MM.1S (cell line): Measurements from ENCODE around the gene PTPRD.

Experiments used
- DNase-seq: peaks from one replicate; pipeline ENCODE4 v3.0.0-alpha.2; 2015
- H2AFZ ChIP-seq: fragments of 300-600 bp; sonication (generic); 2 replicates; pipeline ENCODE4 v1.6.0; 2016; ENCODE audit warnings: antibody characterized with exemption, low read length
- H3F3A ChIP-seq: fragments of 300-600 bp; sonication (generic); 2 replicates; pipeline ENCODE4 v1.6.1; 2016; ENCODE audit warnings: mild to moderate bottlenecking, antibody characterized with exemption, low read length, moderate library complexity, mixed read lengths; ENCODE audit not compliant: insufficient read depth
- H3K27ac ChIP-seq: fragments of 300-600 bp; sonication (generic); 2 replicates; pipeline ENCODE4 v1.5.1; 2016; ENCODE audit warnings: mild to moderate bottlenecking, low read length
- H3K27me3 ChIP-seq: fragments of 300-600 bp; sonication (generic); replicated peaks from 2 replicates; pipeline ENCODE4 v1.6.0; 2016; ENCODE audit warnings: low read length; ENCODE audit not compliant: insufficient read depth
- H3K36me3 ChIP-seq: fragments of 300-600 bp; sonication (generic); replicated peaks from 2 replicates; pipeline ENCODE4 v1.6.1; 2016; ENCODE audit warnings: mild to moderate bottlenecking, low read length, mixed read lengths; ENCODE audit not compliant: insufficient read depth
- H3K4me1 ChIP-seq: fragments of 300-600 bp; sonication (generic); 2 replicates; pipeline ENCODE4 v1.6.1; 2016; ENCODE audit warnings: low read length, mixed read lengths
- H3K4me2 ChIP-seq: fragments of 300-600 bp; sonication (generic); 2 replicates; pipeline ENCODE4 v1.6.0; 2016; ENCODE audit warnings: low read depth, low read length
- H3K4me3 ChIP-seq: fragments of 300-600 bp; sonication (generic); 2 replicates; pipeline ENCODE4 v1.5.1; 2016; ENCODE audit warnings: low read length, mixed read lengths
- H3K79me2 ChIP-seq: fragments of 300-600 bp; sonication (generic); 2 replicates; pipeline ENCODE4 v1.6.1; 2016; ENCODE audit warnings: mixed run types, low read length, mixed read lengths
- H3K9ac ChIP-seq: fragments of 300-600 bp; sonication (generic); 2 replicates; pipeline ENCODE4 v1.6.1; 2016; ENCODE audit warnings: low read length, mixed read lengths
- H3K9me2 ChIP-seq: fragments of 300-600 bp; sonication (generic); replicated peaks from 2 replicates; pipeline ENCODE4 v1.6.1; 2016; ENCODE audit warnings: mild to moderate bottlenecking, low read length, mixed read lengths; ENCODE audit not compliant: insufficient read depth
- H3K9me3 ChIP-seq: fragments of 300-600 bp; sonication (generic); replicated peaks from 2 replicates; pipeline ENCODE4 v1.6.1; 2016; ENCODE audit warnings: mild to moderate bottlenecking, low read length, mixed read lengths; ENCODE audit not compliant: insufficient read depth
- H4K20me1 ChIP-seq: fragments of 300-600 bp; sonication (generic); 2 replicates; pipeline ENCODE4 v1.6.1; 2016; ENCODE audit warnings: mild to moderate bottlenecking, low read length, moderate library complexity, mixed read lengths; ENCODE audit not compliant: insufficient read depth
- EZH2 ChIP-seq: fragments of 300-600 bp; sonication (generic); optimal IDR thresholded peaks from 2 replicates; pipeline ENCODE3; 2017; ENCODE audit warnings: low read depth, mild to moderate bottlenecking, antibody characterized with exemption, low read length, mixed read lengths
- EZH2phosphoT487 ChIP-seq: fragments of 300-600 bp; sonication (generic); IDR thresholded peaks from 2 replicates; pipeline ENCODE4 v1.6.1; 2018; ENCODE audit warnings: antibody characterized with exemption, low read length
- TF ChIP-seq, protein P1 (sequence below): fragments of 300-600 bp; sonication (generic); IDR thresholded peaks from 2 replicates; pipeline ENCODE4 v1.5.1; 2016; ENCODE audit warnings: antibody characterized with exemption, low read length, mixed read lengths

PTPRD gene

DNA sequence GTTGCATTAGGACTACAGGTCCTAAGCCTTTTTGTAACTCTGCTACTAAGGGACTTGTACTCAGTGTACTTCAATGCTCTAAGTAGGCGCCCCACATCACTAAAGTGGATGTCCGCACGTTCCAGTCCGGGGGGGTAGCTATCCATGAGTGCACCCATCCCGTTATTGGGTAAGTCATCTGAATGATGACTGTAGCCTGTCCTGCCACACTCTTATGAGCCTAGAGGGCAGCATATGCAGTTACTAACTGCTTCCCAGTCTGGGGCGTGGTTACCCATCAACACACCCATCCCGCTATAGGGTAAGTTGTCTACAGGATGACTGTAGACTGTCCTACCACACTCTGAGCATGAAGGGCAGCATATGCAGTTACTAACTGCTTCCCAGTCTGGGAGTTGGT, 1053.9 kb downstream of the PTPRD start:
- no peaks in the 10 kb centered on the region for H3K9me2 ChIP-seq
- TF ChIP-seq EZH2 (no peak), EZH2phosphoT487 (no peak)
- TF ChIP-seq, protein P1, sequence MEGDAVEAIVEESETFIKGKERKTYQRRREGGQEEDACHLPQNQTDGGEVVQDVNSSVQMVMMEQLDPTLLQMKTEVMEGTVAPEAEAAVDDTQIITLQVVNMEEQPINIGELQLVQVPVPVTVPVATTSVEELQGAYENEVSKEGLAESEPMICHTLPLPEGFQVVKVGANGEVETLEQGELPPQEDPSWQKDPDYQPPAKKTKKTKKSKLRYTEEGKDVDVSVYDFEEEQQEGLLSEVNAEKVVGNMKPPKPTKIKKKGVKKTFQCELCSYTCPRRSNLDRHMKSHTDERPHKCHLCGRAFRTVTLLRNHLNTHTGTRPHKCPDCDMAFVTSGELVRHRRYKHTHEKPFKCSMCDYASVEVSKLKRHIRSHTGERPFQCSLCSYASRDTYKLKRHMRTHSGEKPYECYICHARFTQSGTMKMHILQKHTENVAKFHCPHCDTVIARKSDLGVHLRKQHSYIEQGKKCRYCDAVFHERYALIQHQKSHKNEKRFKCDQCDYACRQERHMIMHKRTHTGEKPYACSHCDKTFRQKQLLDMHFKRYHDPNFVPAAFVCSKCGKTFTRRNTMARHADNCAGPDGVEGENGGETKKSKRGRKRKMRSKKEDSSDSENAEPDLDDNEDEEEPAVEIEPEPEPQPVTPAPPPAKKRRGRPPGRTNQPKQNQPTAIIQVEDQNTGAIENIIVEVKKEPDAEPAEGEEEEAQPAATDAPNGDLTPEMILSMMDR = no peak
- no peak for DNase-seq
- H3K4me1 ChIP-seq = 0 out of 2 replicates have a peak, but pooled peaks cover under 1% of the 10 kb centered on the region
- H2AFZ ChIP-seq = no peak overlapping the region
- H4K20me1 ChIP-seq = no peaks in the 10 kb centered on the region
- no peaks in the 10 kb centered on the region for H3K9me3 ChIP-seq
- no peak overlapping the region for H3K27ac ChIP-seq
- H3K9ac ChIP-seq = no peak overlapping the region
- H3F3A ChIP-seq = no peaks in the 10 kb centered on the region
- no peak overlapping the region for H3K4me2 ChIP-seq
- H3K36me3 ChIP-seq = no peaks in the 10 kb centered on the region
- H3K4me3 ChIP-seq = no peak overlapping the region
- H3K27me3 ChIP-seq = no peaks in the 10 kb centered on the region
- no peaks in the 10 kb centered on the region for H3K79me2 ChIP-seq

DNA sequence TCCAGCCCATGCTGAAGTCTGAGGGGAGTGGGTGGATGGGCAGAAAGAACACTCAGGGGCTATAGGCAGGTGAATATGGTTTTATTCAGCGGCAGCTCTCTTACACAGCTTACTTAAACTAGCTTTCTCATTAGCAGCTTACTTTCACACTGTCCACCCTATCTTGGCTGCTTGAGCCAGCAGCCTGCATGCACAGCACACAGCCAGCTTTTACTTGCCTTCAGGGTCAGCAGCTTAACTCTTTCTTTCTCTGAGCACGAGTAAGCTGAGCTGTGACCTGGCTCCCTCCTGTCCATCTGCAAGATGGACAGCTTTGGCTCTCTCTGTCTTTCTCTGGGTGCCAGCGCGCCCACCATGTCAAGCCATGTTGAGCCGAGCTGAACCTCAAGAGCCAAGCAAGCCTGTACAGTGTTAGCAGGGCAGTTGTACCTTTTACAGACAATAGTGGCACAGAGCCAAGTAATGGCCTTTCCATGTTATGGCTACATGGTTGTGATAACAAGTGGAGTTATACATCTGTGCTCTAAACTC, 1054.9 kb downstream of the PTPRD start:
- no peaks in the 10 kb centered on the region for H4K20me1 ChIP-seq
- DNase-seq = no peak
- no peaks in the 10 kb centered on the region for H3K9me2 ChIP-seq
- H3K27me3 ChIP-seq = no peaks in the 10 kb centered on the region
- H2AFZ ChIP-seq = no peak overlapping the region
- no peaks in the 10 kb centered on the region for H3K79me2 ChIP-seq
- TF ChIP-seq, protein P1 = no peak
- TF ChIP-seq EZH2 (no peak), EZH2phosphoT487 (no peak)
- peaks cover 4% of the 10 kb centered on the region; the same call in 1 of the 2 replicates for H3F3A ChIP-seq
- no peak overlapping the region for H3K4me3 ChIP-seq
- H3K27ac ChIP-seq = no peak overlapping the region
- no peak overlapping the region for H3K4me2 ChIP-seq
- 0 out of 2 replicates have a peak, but pooled peaks cover 8% of the 10 kb centered on the region for H3K4me1 ChIP-seq
- no peaks in the 10 kb centered on the region for H3K36me3 ChIP-seq
- no peak overlapping the region for H3K9ac ChIP-seq
- H3K9me3 ChIP-seq = no peaks in the 10 kb centered on the region

DNA sequence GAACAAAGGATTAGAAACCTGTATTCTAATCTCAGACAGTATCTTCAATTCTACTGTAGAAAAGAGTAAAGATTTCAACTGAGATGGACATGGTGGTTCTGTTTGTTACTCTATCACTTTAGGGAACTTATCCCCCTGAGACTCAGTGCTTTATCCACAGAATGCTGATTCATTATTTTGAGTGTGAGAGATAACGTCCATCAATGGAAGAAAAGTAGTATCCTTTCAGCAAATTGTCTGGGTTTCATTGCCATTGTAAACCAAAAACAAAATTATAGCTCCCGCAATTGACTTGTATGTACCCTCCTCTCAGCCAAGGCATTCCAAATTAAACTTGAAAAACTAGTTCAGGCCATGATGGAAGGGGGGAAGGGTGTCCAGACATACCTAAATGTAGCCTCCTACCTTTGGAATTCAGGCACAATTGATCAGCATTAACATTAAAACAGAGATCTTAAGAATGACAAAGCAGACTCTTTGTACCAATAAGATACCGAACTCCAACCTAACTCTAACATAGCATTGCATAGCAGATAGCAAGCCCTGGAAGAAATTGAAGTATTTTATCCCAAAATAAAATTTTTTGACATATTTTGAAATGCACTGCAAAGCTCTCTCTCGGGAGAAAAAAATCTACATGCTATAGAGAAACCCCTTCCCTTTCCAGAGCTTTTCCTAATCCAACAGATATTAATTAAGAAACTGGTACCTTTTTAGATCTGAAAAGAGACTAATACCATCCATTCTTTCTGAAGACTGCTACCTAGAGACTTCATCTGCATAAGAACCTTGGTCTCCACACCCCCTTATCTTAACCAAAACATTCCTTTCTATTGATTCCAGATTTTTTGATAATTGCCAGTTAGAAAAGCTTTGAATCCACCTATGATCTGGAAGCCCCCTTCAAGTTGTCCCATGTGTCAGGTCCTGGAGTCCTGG, 1055.7 kb downstream of the PTPRD start:
- H3K9ac ChIP-seq = no peak overlapping the region
- no peaks in the 10 kb centered on the region for H4K20me1 ChIP-seq
- H3K27me3 ChIP-seq = no peaks in the 10 kb centered on the region
- no peaks in the 10 kb centered on the region for H3K36me3 ChIP-seq
- TF ChIP-seq EZH2 (no peak), EZH2phosphoT487 (no peak)
- TF ChIP-seq, protein P1 = no peak
- H3K79me2 ChIP-seq = no peaks in the 10 kb centered on the region
- H3K27ac ChIP-seq = no peak overlapping the region
- H3F3A ChIP-seq = peaks cover 10% of the 10 kb centered on the region; the same call in 1 of the 2 replicates
- peak; percentile 16 for DNase-seq
- H3K4me2 ChIP-seq = no peak overlapping the region
- no peaks in the 10 kb centered on the region for H3K9me2 ChIP-seq
- peaks cover 12% of the 10 kb centered on the region for H3K4me1 ChIP-seq
- H3K9me3 ChIP-seq = no peaks in the 10 kb centered on the region
- H3K4me3 ChIP-seq = no peak overlapping the region
- no peak overlapping the region for H2AFZ ChIP-seq
